IMR-90 (cell line): Measurements from ENCODE around the gene AQP12B. TPM values are rescaled to one million over a fixed set of nuclear protein-coding genes. Genes with fewer than 3 reads are reported as not detected.

ENCODE experiments used
- ATAC-seq: fragments of 200-7000 bp; cut with Tn5 transposase; 2 replicates; pipeline ENCODE4 v1.9.1; 2020; ENCODE audit warnings: low read depth, mild to moderate bottlenecking, moderate library complexity
- BruUV-seq: library from RNA; stranded (reverse); fragments of 400-500 nt; replicated peaks from 2 replicates; lab custom pipeline; 2021; lab: Mats Ljungman, UMichigan
- CTCF ChIA-PET: fragments of 300-600 bp; formaldehyde crosslinking; extraction: SDS; loops from one replicate; lab custom pipeline; 2021; ENCODE audit warnings: antibody characterized with exemption; lab: Yijun Ruan, JAX
- POLR2A ChIA-PET: fragments of 300-600 bp; sonication (Branson Sonifier 250); formaldehyde crosslinking; loops from one replicate; lab custom pipeline; 2022; ENCODE audit warnings: antibody characterized with exemption; ENCODE audit not compliant: unreplicated experiment; lab: Charles Lee
- DNase-seq: peaks from one replicate; pipeline ENCODE4 v3.0.0; 2013
- H2AFZ ChIP-seq: replicated peaks from 2 replicates; pipeline ENCODE3; 2013; ENCODE audit warnings: low read length, mild to moderate bottlenecking; ENCODE audit not compliant: poor library complexity
- H2AK5ac ChIP-seq: 2 replicates; pipeline ENCODE4 v1.6.1; 2013; ENCODE audit warnings: low read depth, low read length, inconsistent platforms
- H2AK9ac ChIP-seq: replicated peaks from 2 replicates; pipeline ENCODE3; 2013; ENCODE audit warnings: mild to moderate bottlenecking, low read depth, low read length, moderate library complexity; ENCODE audit not compliant: poor library complexity
- H2BK120ac ChIP-seq: 2 replicates; pipeline ENCODE4 v1.6.1; 2013; ENCODE audit warnings: low read depth, low read length, inconsistent platforms
- H2BK15ac ChIP-seq: 3 replicates; pipeline ENCODE4 v1.6.1; 2013; ENCODE audit warnings: low read depth, low read length, inconsistent platforms
- H2BK20ac ChIP-seq: 2 replicates; pipeline ENCODE4 v1.6.1; 2013; ENCODE audit warnings: low read depth, mild to moderate bottlenecking, inconsistent platforms, low read length, moderate library complexity
- H2BK5ac ChIP-seq: 2 replicates; pipeline ENCODE4 v1.6.1; 2013; ENCODE audit warnings: mild to moderate bottlenecking, low read depth, low read length, inconsistent platforms; ENCODE audit not compliant: poor library complexity, severe bottlenecking
- H3K14ac ChIP-seq: replicated peaks from 2 replicates; pipeline ENCODE4 v1.6.1; 2013; ENCODE audit warnings: low read depth, low read length, inconsistent platforms
- H3K18ac ChIP-seq: 2 replicates; pipeline ENCODE4 v1.6.1; 2013; ENCODE audit warnings: low read depth, low read length, control low read depth
- H3K23ac ChIP-seq: 2 replicates; pipeline ENCODE4 v1.6.1; 2013; ENCODE audit warnings: low read depth, low read length, inconsistent platforms
- H3K27ac ChIP-seq: 2 replicates; pipeline ENCODE4 v1.5.1; 2013; ENCODE audit warnings: mild to moderate bottlenecking, control low read depth, low read length; ENCODE audit not compliant: insufficient read depth
- H3K27me3 ChIP-seq: 2 replicates; pipeline ENCODE4 v1.6.1; 2013; ENCODE audit warnings: low read length; ENCODE audit not compliant: control insufficient read depth, insufficient read depth
- H3K36me3 ChIP-seq: 2 replicates; pipeline ENCODE4 v1.6.1; 2013; ENCODE audit warnings: low read length, mixed read lengths; ENCODE audit not compliant: control insufficient read depth, insufficient read depth
- H3K4ac ChIP-seq: 2 replicates; pipeline ENCODE4 v1.6.1; 2013; ENCODE audit warnings: low read depth, low read length, inconsistent platforms
- H3K4me1 ChIP-seq: 2 replicates; pipeline ENCODE4 v1.6.1; 2013; ENCODE audit warnings: low read length, mixed read lengths; ENCODE audit not compliant: control insufficient read depth, insufficient read depth
- H3K4me2 ChIP-seq: 2 replicates; pipeline ENCODE4 v1.6.1; 2013; ENCODE audit warnings: low read depth, mild to moderate bottlenecking, control low read depth, low read length, moderate library complexity
- H3K4me3 ChIP-seq: 2 replicates; pipeline ENCODE4 v1.5.1; 2013; ENCODE audit warnings: low read depth, mild to moderate bottlenecking, control low read depth, low read length, moderate library complexity; ENCODE audit not compliant: insufficient read depth
- H3K56ac ChIP-seq: 2 replicates; pipeline ENCODE4 v1.6.1; 2013; ENCODE audit warnings: low read length, inconsistent platforms; ENCODE audit not compliant: insufficient read depth; ENCODE audit errors: extremely low read depth
- H3K79me1 ChIP-seq, 2 experiments: 2 replicates each; pipeline ENCODE4 v1.6.1; 2013; ENCODE audit warnings: low read length in 2 of 2, inconsistent platforms in 1 of 2, low read depth in 1 of 2
- H3K9ac ChIP-seq: 2 replicates; pipeline ENCODE4 v1.6.1; 2013; ENCODE audit warnings: low read depth, low read length, control low read depth
- H3K9me1 ChIP-seq: 2 replicates; pipeline ENCODE4 v1.6.1; 2013; ENCODE audit warnings: low read length, inconsistent platforms; ENCODE audit not compliant: insufficient read depth
- H3K9me3 ChIP-seq: 2 replicates; pipeline ENCODE4 v1.6.1; 2013; ENCODE audit warnings: low read length; ENCODE audit not compliant: control insufficient read depth, insufficient read depth
- H4K20me1 ChIP-seq: 2 replicates; pipeline ENCODE4 v1.6.1; 2013; ENCODE audit warnings: low read length, inconsistent platforms; ENCODE audit not compliant: insufficient read depth
- H4K5ac ChIP-seq: 2 replicates; pipeline ENCODE4 v1.6.1; 2013; ENCODE audit warnings: mild to moderate bottlenecking, low read depth, low read length, control low read depth
- H4K8ac ChIP-seq, 2 experiments: 2 replicates each; pipeline ENCODE4 v1.6.1; 2013; ENCODE audit warnings: low read depth in 2 of 2, low read length in 2 of 2, control low read depth in 1 of 2, inconsistent platforms in 1 of 2
- H4K91ac ChIP-seq: 2 replicates; pipeline ENCODE4 v1.6.1; 2013; ENCODE audit warnings: low read depth, low read length, inconsistent platforms; ENCODE audit not compliant: insufficient read depth
- MAFK ChIP-seq: IDR thresholded peaks from 2 replicates; pipeline ENCODE4 v1.6.1; 2012; ENCODE audit warnings: low read depth, low read length, improper control_type of control experiment
- NFE2L2 ChIP-seq: fragments of 150-350 bp; IDR thresholded peaks from 2 replicates; pipeline ENCODE4 v1.6.1; 2016; ENCODE audit warnings: low read depth, mild to moderate bottlenecking, low read length
- WGBS, 2 experiments: methylation state at CpG; one replicate each; pipeline versions ENCODE4 v1.1.5 to v1.1.7; 2013; ENCODE audit warnings: missing lambda C conversion rate in 2 of 2; ENCODE audit not compliant: insufficient read length in 1 of 2; ENCODE audit errors: extremely low coverage in 2 of 2; 5-methylcytosine and 5-hydroxymethylcytosine counted together
- dilution Hi-C: fragments of 300-500 bp; cut with HindIII; formaldehyde crosslinking; loops from one replicate; pipeline ENCODE4 v1.14.3; 2018; ENCODE audit warnings: low sequenced_read_pairs; ENCODE audit not compliant: unreplicated experiment
- in situ Hi-C: fragments of 300-500 bp; cut with MboI; formaldehyde crosslinking; loops from 3 replicates; pipeline ENCODE4 v1.14.3; 2019; ENCODE audit warnings: low sequenced_read_pairs, inconsistent platforms, mixed read lengths
- intact Hi-C: fragments of 100-400 bp; cut with micrococcal nuclease; formaldehyde crosslinking; loops from 2 replicates; pipeline ENCODE4 v1.10.0; 2022
- polyA plus RNA-seq, 3 experiments: library from polyadenylated mRNA; depleted of rRNA; stranded (reverse); fragments of >200 nt; gene quantifications; 2 replicates each; pipeline ENCODE4 v1.2.3, GENCODE V29; 2012; ENCODE audit warnings: low replicate concordance in 1 of 3
- total RNA-seq: library from RNA; depleted of rRNA; stranded (reverse); fragments of >200 nt; gene quantifications from 2 replicates; pipeline ENCODE4 v1.2.3, GENCODE V29; 2012

Gene AQP12B
- total and polyA plus RNA-seq, 2 of the 4 experiments (the other 2 are of a cell fraction), result not detected

- dilution Hi-C loops, result no loop called here
These were observed 40.4 kb upstream of the AQP12B start for GRCh38 chr2:240722796-240723735.

More at GRCh38 chr2:240722796-240723735, 40.4 kb upstream of the AQP12B start:
- Histone ChIP-seq H4K91ac (no peak overlapping the region), H2AK5ac (no peak overlapping the region), H2AK9ac (no peak overlapping the region), H2BK15ac (no peak overlapping the region), H3K14ac (no peak overlapping the region), H3K4me2 (no peak overlapping the region), H3K56ac (no peak overlapping the region), H4K20me1 (no peaks in the 10 kb centered on the region), H3K9me1 (no peaks in the 10 kb centered on the region), H3K4ac (no peak overlapping the region), H3K27ac (no peak overlapping the region), H3K4me1 (no peaks in the 10 kb centered on the region), H3K79me1 (no peaks in the 10 kb centered on the region), H3K9ac (no peak overlapping the region), H2BK5ac (no peak overlapping the region), H3K27me3 (peaks cover 27% of the 10 kb centered on the region; the same call in 1 of the 2 replicates), H4K5ac (no peak overlapping the region), H2BK120ac (no peak overlapping the region), H2AFZ (no peak overlapping the region), H3K23ac (no peak overlapping the region), H3K9me3 (no peaks in the 10 kb centered on the region), H3K36me3 (no peaks in the 10 kb centered on the region), H4K8ac (no peak overlapping the region), H3K18ac (no peak overlapping the region), H3K4me3 (no peak overlapping the region), H2BK20ac (no peak overlapping the region)
- in situ Hi-C loops, result no loop called here
- TF ChIP-seq NFE2L2, result no peak
- TF ChIP-seq MAFK, result no peak
- BruUV-seq, result no TSS peak
- ChIA-PET POLR2A (no interaction called here), CTCF (no interaction called here)
- intact Hi-C loops, result no loop called here
- 68% methylated on average over 31 of the region's 32 CpGs; no CpG with 5 or more reads in 1 of the 2 experiments for WGBS, 2 experiments
- DNase-seq (no peak), ATAC-seq (no peak)
